NCI-H345 (cell line): ENCODE results near the gene SPATS2L.

Experiments used
- DNase-seq: peaks from one replicate; lab custom pipeline; 2025; lab: John Stamatoyannopoulos, UW

The SPATS2L gene

DNA sequence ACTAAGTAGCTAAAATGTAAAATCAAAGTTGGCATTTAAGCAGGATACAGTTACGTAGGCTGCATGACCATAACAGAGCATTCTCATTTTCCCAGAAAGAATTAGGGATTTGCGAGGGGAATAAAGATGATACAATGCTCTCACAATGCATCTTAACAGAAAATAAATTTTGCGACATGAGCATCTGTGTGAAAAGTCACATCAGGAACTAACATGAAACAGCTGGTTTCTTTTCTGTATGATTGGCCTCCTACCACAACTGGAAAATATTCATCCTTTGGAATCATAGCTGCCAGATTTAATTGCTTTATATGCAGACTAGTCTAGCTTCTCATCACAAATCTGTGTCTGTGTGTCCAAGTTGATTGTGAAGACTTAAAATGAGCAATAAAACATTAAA lies 137.4 kb downstream of the SPATS2L start:
- DNase-seq = no peak

GRCh38 chr2:200444530-200444929 lies 138.0 kb downstream of the SPATS2L start:
- no peak for DNase-seq

- no peak for DNase-seq
Observed at GRCh38 chr2:200445284-200445683, 138.8 kb downstream of the SPATS2L start.

DNA sequence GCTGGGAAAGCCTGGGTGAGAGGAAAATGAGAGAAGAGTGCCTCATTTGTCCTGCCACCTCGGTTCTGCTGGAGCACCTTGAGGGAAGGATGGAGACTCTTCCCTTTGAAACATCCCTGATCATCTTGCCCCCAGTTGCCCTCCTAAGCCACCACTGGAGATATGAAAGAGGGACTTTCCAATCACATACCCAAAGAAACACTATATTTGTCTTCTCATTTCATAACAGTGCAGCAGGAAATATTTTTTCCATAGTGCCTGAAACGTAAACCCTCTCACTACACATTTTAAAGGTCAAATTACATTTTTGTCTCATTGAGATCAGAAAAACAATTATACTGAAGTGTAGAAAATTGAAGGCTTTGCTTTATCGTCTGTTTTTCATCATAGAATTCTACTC lies 140.1 kb downstream of the SPATS2L start:
- DNase-seq = no peak

DNA sequence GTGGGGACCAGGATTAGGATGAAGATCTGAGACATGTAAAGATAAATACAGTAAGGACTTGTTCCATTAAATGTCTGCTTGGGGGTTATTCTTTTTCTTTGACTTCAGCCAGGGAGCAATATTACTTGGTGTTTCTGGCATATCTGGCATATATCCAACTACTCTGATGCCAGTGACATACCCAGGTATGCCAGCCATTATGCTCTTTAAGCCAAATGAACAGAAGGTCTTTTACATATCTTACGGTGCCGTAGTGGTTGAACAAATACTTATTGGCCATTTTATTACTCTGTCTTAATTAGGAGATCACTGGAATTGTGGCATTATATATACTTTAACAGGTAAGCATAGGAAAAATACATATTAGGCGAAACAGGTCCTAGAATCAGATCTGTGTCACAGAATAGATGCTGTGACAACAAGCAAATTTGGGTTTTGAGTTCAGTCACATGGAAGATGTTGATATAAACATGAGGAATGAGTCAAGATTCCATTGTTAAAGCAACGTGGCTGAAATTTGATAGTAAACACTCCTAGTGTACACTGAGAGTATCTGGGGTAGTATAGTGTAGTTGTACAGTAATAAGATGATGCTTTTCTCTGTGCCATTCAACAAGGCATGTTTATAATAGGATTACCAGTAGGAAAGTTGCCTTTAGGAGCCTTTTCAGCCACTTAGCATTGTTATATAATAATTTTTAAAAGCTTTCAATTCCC lies 140.8 kb downstream of the SPATS2L start:
- no peak for DNase-seq

GRCh38 chr2:200448455-200448854 lies 142.0 kb downstream of the SPATS2L start:
- DNase-seq = no peak

DNA sequence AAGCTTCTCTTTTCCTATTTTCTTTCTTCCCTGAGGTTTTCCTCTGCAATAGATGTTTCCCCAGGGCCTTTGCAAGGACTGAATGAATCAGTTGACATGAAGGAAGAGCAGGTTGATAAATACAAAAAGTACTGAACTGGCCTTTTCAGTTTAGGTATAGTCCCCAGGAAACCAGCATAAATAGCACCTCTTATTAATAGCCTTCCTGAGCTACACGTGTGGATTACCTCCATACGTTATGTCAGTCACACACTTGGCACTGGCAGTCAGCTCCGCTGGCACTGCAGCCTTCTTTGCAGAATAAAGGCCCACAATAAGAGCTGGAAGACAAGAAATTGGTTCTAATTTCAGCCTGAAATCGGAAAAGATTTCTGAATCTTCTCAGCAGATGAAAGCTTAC lies 142.7 kb downstream of the SPATS2L start:
- DNase-seq = no peak

DNA sequence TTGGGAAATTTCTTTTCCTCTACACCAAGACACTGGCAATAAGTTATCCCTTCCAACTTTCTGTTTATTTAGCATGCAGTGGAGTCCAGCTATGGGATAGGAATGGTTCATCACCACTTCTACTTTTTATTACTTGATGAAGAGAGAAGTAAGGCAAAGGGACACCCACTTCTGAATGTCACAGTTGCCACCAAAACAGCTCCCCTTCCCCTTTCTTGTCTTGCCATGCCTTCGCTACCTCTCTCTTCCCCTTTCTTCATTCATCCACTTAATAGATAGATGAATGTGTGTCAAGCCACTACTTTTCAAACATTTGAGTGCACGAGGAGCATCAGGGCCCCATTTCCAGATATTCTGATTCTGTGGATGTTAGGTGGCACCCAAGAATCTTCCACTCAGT lies 143.8 kb downstream of the SPATS2L start:
- DNase-seq = no peak

- DNase-seq = no peak
Observed at GRCh38 chr2:200451511-200451910, 145.0 kb downstream of the SPATS2L start.

DNA sequence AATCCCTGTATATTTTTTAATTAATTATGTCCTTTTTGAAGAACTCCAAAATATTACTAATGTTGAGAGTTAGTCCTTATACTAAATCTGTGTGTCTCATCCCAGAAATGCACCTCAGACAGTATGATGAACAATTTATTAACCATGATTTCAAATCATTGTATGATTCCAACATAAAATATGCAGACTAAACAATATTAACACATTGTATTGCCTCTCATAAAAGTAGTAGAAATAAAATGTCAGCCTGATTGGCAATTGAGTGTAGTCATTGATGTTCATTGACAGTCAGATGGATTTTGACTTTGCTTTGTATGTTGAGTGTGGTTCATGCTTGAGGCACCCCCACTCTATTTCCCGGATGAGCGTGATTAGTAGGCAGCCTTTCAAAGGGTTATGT lies 145.9 kb downstream of the SPATS2L start:
- DNase-seq = no peak

DNA sequence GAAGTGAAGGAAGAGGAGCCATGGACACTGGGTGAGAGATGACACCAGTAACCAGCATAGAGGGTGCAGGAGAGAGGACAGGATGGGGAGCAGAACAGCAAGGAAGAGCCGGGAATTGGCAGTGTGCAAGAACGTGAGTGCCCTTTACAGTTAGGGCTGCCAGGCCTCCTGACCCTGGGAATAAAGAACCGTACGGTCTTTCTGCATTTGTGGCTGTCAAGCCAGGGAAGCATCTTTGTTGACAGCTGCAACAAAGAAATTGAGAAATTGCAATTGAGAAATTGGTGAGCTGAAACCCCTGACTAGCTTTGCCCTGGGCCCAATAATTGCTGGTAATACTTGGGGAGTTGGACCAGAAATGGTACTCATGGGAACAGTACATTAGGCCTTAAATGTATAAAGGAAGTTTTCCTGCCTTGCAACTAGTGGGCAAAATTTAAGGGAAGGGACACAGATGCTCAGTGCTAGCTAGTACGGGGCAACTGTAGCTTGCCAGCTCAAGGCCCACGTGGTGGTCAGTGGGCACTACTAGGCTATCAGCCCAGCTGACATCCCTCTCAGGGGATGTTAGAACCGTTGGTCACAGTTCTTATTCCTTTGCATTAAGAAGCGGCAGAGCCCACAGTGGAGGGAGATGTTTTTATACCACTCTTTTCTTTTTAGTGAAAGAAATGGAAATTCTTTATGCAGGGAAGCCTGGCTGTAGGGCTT lies 146.8 kb downstream of the SPATS2L start:
- DNase-seq = no peak

GRCh38 chr2:200453853-200454534 lies 147.5 kb downstream of the SPATS2L start:
- DNase-seq = no peak

DNA sequence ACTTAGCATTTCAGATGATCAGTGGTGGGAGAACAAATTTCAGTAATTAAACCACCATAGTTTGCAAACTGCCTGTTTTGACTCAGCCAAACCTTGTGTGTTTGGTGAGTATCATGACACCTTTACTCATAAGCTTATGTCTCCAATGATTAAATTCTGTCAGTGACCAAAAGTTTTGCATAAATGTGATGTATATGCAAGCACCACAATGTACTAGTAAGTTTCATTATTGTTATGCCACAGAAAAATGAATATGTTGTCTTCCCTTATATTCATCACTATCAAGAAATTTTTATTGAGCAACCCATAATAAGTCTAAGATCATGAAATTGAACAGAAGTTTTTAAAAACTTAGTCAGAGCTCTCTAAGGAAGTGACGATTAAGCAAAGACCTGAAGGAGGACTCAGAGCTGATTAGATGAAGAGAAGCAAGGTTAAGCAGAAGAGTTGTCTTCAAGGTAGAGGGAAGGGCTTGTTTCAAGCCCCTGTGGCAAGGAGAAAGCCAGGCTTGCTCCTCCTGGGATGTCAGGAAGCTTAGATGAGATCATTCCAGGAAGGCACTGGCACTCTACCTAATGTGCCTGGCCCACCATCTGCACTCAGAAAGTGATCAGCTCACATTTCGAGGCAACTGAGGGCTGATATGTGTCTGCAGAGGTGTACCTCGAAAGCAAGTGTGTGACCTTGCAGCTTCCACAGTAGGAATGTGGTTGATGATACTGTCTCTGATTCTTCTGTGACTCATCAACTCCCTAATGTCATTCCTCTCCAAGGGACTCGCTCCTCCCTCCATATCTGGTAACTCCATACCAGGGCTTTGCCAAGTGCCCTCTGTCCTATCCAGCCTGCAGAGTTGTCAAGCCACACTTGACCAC lies 148.7 kb downstream of the SPATS2L start:
- no peak for DNase-seq

DNA sequence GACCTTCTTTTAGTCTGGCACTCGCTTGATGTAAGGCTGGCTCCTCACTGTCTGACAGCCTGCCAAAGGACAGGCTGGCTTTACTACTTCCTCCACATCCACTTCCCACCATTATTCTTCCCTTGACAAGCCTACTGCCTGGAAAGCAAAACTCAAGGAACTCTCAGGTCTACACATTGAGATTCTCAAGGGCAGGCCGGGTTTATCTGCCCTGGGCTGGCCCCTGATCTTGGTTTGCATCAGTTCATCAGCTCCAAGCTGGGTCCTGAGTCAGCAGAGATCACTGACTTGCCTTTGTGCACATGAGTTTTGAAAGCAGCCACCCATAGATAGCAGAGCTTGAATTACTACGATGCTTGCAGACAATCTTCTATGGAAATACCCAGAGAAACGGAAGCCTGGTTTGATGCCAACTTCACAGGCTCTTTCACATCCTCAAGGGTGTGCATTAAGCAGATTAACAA lies 149.5 kb downstream of the SPATS2L start:
- DNase-seq = no peak

DNA sequence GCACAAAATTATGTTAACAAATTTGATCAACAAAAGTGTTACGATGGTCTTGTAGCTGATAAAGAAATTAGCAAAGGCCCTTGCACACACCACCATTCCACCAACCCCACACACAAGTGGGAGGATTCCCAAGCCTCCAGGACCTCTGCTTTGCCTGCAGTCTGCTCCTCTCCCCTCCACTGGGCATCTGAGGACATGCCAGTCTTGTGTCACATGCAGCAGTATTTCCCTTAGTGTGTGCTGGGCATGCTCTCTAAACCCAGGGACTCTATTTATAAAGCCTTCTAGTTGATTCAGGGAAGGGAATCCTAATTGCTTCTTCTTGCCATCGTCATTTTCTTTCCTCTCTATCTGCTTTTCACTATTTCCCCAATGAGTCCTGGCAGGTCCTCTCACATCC lies 150.1 kb downstream of the SPATS2L start:
- DNase-seq = no peak

GRCh38 chr2:200459101-200459500 lies 152.6 kb downstream of the SPATS2L start:
- DNase-seq = no peak

DNA sequence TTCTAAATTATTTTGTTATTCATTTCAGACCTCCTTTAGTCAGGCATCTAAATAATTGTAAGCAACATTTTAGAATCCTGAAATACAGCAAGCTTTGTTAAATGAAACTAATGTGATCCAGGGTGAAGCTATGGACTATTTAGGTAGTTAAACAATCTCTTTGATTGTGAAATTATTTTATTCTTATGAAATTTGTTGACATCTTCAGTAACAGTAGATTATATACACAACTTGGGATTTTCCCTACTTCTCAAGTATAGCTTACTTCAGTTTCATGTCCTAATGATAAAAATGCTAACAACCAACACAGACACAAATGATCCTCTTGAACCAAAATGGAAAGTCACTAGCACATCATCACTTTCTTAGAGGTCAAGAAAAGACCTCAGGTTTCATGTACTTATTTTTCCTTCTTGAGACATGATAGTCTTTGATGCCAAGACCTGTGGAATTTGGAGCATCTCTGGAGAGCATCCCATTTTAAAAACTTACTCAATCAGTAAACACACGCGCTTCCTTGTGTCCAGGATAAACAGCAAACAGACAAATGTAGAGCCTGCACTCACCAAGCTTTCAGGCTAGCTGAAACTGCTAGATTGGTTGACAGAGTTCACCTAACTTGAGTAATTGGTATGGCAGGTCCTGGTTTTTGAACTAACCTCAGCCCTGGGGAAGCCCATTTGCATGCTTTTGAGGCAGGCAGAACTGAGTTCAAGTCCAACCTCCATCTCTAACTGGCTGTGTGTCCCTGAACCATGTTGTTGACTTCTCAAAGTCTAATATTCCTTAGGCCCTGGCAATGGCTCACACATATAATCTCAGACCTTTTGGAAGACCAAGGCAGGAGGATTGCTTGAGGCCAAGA lies 155.6 kb downstream of the SPATS2L start:
- DNase-seq = no peak

- DNase-seq = no peak
Observed at GRCh38 chr2:200463452-200463851, 157.0 kb downstream of the SPATS2L start.

DNA sequence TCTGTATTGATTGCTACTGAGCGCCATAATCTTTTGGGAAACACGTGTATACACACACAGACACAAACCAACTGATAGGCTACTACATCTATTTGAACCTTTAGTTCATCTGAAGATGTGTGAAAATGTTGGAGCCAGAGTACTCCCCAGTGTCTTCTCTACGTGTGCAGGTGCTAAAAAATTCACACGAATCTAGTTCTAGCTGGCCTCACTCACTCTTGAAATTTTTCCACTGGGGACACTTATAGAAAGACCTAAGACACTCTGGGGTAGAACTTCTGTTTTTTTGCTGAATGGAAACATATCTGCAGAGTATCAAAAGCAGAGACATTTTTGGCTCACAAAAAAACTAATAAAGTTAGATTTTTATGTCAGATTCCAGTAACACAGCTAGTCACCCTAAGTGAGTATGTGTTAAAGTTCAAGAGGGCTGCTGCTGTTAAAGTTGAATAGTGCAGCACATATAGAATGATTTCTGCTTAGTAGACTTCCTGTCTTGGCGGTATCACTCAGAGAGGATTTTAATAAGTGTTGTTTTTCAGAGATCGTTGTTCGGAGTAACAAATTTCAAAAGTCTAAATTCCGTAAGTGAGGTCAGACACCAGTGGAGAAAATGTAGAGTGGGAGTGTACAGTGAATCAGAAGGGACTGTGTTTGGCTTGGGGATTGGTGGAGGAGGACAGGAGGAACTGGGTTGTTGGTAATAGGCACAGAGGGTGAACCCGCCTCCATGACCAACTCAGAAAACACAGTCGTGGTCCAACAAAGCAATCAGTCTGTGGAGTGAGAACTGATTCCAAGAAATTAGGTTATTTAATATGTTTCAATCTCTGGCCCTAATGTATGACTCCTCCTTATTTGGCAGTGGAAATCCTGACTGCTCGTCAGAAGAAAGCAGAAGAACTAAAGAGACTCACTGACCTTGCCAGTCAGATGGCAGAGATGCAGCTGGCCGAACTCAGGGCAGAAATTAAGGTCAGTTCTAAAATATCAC lies 160.2 kb downstream of the SPATS2L start:
- no peak for DNase-seq
